CD4-positive, alpha-beta T cell treated with Interleukin-4 for 1 hour (primary cell): Measurements from ENCODE around the gene CAB39.

ENCODE experiments used
- DNase-seq, 2 donors: peaks; one replicate each; pipeline ENCODE4 v3.0.0-alpha.2; 2020 to 2022

The CAB39 gene

GRCh38 chr2:230864605-230865306 is 152.1 kb downstream of the CAB39 start, which contains the start of gene ITM2C:
ITM2C (plus strand) TSS chr2:230864942; CDS start chr2:230865026, 84 bp downstream.
- DNase-seq: peak; percentile 72 to 75

DNA sequence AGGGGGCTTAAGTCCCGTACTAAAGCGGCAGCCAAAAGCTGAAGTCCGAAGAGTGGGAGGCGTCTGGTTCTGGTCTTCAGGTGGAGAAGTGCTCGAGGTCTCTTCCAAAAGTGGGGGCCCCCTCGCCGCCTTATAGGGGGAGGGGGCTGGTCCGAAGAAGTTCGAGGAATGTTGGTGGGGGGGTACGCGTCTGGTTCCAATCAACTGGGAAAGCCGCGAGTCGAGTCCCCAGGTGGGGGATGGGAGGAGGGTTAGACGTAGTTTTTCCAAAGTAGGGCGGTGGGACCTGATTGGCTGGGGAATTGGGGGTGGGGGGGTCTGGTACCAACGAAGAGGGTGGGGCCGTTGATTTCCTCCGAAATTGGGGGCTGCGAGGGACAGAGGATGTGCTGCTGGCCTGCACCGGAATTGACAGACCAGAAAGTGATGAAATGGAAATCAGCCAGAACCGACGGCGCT is 152.7 kb downstream of the CAB39 start:
- peak in 1 of 2 donors; percentile 44 for DNase-seq

- DNase-seq: peak in 1 of 2 donors; percentile 28
Observed at GRCh38 chr2:230865766-230866755, 153.4 kb downstream of the CAB39 start.

GRCh38 chr2:230866756-230867523 is 154.3 kb downstream of the CAB39 start:
- peak; percentile 73 to 82 for DNase-seq

- DNase-seq: no peak
Observed at GRCh38 chr2:230868161-230868946, 155.7 kb downstream of the CAB39 start.

DNA sequence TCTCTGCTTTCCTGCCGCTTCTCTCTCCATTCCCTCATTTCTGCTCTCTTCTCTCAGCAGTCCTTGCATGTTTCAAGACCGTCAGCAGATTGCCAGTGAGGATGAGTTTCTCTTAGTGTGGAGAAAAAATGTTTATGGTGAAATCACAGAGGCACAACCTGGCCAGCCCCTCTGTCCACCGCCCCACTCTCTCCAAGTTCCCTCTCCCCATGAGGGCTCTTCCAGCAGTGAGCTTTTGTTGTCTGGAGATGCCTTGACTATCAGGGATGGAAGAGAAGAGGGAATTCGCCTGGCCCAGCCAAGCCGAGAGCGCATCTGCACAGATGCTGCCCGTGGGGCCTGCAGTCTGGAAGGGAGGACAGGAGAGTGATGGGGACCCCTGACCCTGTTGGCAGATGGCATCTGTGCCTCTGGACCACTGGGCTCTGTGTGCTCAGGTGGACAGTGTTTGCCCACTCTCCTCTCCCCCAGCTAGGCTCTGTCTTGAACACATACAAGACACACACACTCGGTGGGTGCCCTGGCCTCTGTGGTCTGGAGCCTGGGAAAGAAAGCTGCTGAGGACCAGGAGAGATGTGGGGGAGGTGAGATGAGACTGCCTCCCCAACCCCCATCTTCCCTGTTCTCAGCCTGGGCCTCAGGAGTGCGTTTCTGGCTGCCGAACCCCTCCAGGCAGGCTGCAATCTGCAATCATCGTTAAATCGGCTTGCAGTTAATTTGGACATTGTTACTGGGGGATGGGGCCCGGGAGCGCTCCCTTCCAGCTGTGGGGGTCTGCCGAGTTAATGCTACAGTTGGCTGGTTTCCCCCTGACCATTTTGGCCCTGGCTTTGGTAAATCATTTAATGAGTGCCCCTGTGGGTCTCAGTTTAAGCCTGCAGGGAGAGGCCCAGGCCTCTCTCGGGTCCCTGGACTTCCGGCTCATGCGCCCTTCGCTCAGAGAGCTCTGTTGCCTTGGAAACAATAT is 156.6 kb downstream of the CAB39 start:
- DNase-seq: no peak

DNA sequence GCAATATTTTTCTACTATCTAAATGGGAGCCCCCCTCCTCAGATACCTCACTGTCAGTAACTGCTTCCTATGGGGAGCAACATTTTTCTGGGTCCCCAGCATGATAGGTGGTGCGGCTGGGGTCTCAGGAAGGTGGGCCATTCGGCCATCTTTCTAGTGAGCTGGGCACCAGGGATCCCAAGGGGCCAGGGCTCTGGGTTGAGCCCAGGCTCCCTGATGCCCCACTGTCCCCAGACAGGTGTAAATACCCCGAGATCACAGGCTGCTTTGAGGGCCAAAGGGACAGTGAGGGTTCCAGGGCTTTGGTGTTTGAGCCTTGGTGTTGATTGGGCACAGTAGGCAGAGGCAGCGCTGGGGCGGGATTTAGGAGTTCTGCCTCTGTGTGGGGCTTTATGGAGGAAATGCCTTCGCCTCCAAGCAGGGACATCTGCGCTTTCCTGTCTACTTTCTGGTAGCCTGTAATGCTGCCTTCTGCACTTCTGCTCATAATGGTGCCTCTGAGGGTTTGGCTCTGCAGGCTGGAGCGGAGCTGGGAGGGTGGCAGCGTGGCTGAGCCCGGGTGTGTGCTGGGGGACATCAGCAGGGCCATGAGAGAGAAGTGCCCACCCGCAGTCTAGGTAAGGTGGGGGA is 157.4 kb downstream of the CAB39 start:
- DNase-seq: no peak
